SK-N-DZ (cell line): ENCODE measurements around the gene PHETA1.
A peak's percentile ranks its signal among the peaks of the same experiment; 100 is the strongest.
"Not testable (repeated sequence)": the region's sequence is repeated elsewhere in the genome, so short reads cannot be mapped to it uniquely, and the experiment has no call there.

Source experiments
- DNase-seq: peaks from one replicate; pipeline ENCODE4 v3.0.0-alpha.2; 2015; ENCODE audit warnings: low spot score

Gene PHETA1

GRCh38 chr12:111405859-111406473, 37.1 kb upstream of the PHETA1 start, which contains the start of gene SH2B3:
TSS of gene SH2B3 (plus strand) at chr12:111405923. CDS start at chr12:111418146, 12,223 bp downstream.
- no peak for DNase-seq

GRCh38 chr12:111405149-111405858, 36.4 kb upstream of the PHETA1 start:
- peak; percentile 98 for DNase-seq

- peak; percentile 37 for DNase-seq
Measured at GRCh38 chr12:111404362-111405148, 35.7 kb upstream of the PHETA1 start.

GRCh38 chr12:111402490-111402824, 33.6 kb upstream of the PHETA1 start:
- not testable (repeated sequence) for DNase-seq

- DNase-seq, result no peak
Measured at GRCh38 chr12:111401167-111401605, 32.3 kb upstream of the PHETA1 start.

- DNase-seq, result not testable (repeated sequence)
Measured at GRCh38 chr12:111399741-111400404, 31.0 kb upstream of the PHETA1 start.

- no peak for DNase-seq
Measured at GRCh38 chr12:111398530-111398929, 29.6 kb upstream of the PHETA1 start.

GRCh38 chr12:111396726-111397445, 28.0 kb upstream of the PHETA1 start:
- peak; percentile 77 for DNase-seq

GRCh38 chr12:111396271-111396670, 27.4 kb upstream of the PHETA1 start:
- DNase-seq, result not testable (repeated sequence)

- no peak for DNase-seq
Measured at GRCh38 chr12:111395336-111396187, 26.7 kb upstream of the PHETA1 start.

GRCh38 chr12:111394480-111394879, 25.6 kb upstream of the PHETA1 start:
- no peak for DNase-seq

GRCh38 chr12:111393700-111394300, 24.9 kb upstream of the PHETA1 start:
- DNase-seq, result no peak

- DNase-seq, result no peak
Measured at GRCh38 chr12:111390910-111391309, 22.0 kb upstream of the PHETA1 start.

- DNase-seq, result no peak
Measured at GRCh38 chr12:111389635-111390034, 20.7 kb upstream of the PHETA1 start.

GRCh38 chr12:111387747-111388323, 18.9 kb upstream of the PHETA1 start:
- no peak for DNase-seq

- no peak for DNase-seq
Measured at GRCh38 chr12:111386885-111387284, 18.0 kb upstream of the PHETA1 start.

- no peak for DNase-seq
Measured at GRCh38 chr12:111384596-111384995, 15.7 kb upstream of the PHETA1 start.

- no peak for DNase-seq
Measured at GRCh38 chr12:111379942-111380554, 11.2 kb upstream of the PHETA1 start.

GRCh38 chr12:111377440-111377839, 8.5 kb upstream of the PHETA1 start:
- no peak for DNase-seq
